GM18858 (cell line): ENCODE data around the gene MOB3B.
A peak's percentile ranks its signal among the peaks of the same experiment; 100 is the strongest.

Experiments
- ATAC-seq: cut with Tn5 transposase; IDR thresholded peaks from one replicate; pipeline ENCODE4 v1.9.1; 2021; ENCODE audit not compliant: unreplicated experiment

MOB3B gene

DNA sequence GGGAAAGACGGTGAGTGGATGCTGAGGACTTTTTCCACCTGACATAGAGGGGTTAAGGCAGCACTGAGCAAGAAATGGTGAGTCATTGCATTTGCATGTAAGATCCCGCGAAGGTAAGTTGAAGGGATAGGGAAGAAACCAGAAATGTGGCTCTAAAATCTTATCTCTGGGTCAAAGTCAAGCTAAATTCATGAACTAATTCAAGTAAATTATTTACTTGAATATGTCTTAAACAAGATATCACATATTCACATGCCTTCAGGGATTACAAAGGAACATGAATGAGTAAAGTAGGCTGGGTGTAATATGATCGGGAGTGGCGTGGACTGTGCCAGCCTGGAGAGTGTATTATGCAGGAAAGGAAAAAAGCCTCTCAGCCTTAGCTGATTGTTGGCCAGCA is 158.2 kb downstream of the MOB3B start:
- no peak for ATAC-seq

DNA sequence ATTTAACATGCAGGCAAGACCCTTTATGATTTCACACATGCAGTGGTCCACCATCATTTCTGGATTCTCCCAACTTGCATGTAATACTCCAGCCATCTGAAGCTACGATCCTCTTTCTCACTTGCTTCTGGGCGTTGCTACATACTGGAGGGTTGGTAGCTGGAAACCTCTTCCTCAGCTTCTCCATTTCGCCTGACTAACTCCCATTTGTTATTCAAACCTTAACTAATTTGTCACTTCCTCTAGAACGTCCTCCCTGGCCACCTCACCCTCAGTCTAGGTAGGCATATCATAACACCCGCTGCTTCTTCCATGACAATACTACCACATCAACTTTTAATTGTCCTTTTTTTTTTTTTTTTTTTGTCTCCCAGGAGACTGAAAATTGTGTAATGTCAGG is 160.0 kb downstream of the MOB3B start:
- ATAC-seq, result no peak

DNA sequence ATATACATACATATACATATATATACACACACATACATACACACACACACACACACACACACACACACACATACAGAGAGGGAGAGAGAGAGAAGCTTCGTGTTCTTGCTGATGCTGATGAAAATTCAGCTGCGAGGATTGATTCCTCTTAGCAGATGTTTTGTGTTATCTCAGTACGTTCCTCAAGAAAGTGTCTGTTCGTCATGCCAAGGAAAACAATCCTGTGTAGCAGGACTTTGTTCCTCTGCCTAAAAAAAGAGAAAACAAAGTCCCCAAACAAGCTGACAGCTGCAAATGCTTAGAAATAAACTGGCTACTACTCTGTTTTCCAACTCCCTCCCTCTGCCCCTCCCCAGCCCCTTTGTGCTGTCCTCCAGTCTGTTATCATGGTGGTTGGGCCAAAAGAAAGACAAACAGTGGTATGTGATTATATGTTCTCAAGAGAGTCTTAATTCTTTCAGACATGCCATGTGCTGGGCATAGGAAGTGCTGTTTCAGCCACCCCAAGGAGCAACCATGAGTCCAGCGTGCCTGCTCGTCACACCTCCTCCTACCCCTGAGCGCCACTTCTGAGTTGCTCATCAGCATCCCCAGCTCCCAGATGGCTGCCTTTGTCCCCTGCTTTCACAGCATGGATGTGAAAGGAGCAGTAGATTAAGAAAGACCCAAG is 161.2 kb downstream of the MOB3B start:
- ATAC-seq, result no peak

DNA sequence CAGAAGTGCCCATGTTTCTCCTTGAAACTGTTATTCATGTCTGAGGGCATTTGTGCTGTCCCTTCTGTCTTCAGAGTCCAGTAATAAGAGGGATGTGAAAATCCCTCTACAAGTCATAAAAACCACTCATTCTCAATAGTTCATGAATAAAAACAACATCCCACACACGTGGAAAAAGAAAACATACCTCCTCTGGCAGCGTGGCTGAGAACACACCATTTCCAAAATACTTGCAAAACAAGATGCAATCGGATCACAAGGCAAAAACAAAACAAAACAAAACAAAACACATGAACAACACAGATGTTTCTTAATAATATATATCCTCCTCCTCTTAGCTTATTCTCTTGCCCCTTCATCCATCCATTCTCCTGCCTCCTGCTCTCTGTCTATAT is 161.7 kb downstream of the MOB3B start:
- ATAC-seq, result no peak

DNA sequence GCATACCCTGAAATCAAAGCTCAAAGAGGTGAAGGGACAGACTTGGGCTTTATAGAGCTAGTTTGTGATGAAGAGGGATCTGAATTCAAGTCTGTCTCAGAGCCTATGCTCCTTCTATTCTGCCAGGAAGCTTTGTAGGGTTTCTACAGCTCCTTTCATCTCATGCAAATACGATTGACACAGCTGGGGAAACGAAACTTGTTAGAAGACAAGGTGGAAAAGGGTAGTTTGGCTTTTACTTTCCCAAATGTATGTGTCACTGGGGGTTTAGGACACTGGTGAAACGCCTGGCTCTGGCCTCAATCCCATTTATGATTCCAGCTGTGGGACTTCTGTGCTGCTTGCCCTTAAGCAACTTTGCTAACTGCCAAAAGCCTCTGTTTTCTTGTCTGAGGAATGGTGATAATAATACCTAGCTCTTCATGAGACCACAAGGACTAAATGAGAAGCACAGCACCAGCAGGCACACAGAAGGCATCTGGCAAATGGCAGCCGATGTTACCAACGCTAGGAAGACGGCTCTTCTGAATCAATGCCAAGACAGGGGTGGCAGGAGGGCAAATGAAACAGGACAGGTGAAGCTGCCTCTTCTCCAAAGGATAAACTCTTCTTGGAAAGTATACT is 162.3 kb downstream of the MOB3B start:
- peak; percentile 72 for ATAC-seq

DNA sequence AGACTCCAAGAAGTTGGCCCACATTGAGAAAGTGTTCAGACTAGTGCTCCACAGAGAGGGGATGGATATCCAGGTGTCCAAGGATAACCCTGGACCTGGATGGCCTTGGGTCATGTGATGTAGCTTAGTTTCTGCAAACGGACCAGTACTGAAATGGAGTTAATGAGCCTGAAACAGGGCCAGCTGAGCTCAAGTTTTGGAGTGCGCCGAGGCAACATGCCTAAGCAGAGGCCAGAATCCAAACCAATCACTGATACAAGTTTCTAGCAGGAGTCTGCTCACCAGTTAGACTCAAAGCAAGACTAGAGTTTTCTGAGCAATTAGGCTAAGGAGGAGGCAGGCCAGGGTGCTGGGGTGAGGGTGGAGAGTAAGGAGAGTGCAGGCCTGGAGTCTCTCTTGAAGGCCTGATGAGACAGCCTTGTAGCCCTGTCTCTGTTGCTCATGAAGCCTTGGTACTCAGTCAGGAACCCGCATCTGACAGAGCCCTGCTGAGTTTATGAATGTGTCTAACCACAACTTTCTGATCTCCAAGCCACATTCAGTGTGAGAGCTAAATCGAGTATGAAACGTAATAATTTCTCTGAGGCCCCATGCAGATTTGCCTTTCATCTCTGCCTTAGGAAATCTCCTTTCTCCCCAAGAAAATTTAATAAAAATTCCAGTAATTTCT is 163.8 kb downstream of the MOB3B start:
- ATAC-seq, result peak; percentile 85

DNA sequence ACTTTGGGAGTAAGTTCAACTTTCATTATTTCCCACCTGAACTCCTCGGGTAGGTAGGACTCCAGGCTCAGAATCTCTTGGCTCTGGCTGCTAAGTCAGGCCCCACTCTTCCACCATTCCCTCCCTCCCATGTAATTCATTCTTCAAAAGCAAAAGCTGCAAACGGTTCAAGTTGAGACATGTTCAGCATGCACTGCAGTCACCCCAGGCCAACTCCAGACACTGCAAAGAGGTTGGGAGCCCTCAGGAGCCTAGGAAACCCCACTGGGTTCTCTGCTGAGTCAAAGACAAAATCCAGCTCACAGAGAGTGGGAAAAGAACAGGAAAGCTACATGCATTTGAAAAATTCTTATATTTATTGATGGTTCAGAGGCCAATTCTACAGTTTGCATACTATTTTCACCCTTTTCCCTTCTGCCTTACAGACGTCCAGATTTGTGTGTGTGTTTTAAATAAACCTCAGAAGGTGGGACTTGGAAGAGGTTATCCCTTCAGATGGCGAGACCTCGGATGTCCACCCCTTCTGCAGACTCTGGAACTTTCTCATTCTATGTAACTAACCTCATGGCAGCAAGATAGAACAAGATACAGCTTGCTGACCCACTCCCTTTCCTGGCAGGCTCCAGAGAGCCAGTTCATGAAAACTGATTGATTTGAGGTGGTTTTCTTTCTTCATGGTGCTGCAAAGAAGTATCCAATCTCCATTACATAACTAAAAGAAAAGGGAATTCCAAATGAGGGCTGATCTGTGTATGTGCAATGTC is 167.0 kb downstream of the MOB3B start:
- ATAC-seq, result no peak

DNA sequence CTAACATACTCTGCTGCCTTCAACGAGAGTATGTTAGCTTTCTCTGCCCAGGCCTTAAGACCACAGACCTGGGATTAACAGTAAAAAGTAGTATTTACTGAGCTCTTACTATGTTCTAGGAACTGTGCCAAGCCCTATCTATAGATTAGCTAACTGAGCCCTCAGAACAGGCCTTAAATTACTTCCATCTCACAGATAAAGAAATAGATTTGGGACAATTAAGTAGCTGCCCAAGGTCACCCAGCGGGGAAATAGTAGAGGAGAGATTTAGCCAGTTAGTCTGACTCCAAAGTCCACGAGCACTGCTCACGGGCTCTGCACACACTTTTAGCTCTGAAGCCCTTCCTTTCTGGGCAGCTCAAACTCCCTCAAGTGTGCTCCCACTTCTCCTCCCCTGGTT is 168.1 kb downstream of the MOB3B start:
- no peak for ATAC-seq

DNA sequence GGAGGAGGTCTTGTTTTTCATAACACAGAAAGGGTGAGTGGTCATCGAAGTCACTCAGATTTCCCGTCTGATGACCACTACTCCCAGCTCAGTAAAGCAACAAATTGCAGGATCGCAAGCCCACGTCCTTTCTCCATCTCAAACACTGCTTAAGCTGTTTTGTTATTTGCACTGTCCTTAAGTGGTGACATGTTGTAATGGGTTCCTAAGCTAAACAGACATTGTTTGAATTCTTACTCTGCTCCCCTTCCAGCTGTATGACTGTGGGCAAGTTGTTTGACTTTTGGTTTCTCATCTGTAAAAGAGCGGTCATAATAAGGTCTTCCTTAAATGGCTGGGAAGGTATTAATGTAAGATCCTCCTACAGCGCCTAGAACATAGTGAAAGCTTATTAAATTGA is 169.9 kb downstream of the MOB3B start:
- ATAC-seq, result no peak

DNA sequence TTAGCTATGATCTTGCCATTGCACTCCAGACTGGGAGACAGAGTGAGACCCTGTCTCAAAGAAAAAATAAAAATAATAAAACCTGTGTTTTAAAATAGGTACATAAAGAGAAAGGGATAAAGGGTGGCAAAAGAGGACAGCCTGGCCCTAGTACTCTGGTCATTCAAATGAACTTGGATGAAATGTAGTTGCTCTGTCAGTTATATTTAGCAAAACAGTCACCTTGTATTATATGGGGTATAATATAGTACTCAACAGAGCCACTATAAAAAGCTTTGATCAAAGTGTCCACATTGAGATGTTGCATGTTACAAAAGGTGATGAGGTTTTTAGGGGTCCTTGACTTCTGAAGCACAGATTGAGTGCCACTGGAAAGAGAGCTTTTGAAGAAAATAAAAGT is 171.6 kb downstream of the MOB3B start:
- no peak for ATAC-seq

DNA sequence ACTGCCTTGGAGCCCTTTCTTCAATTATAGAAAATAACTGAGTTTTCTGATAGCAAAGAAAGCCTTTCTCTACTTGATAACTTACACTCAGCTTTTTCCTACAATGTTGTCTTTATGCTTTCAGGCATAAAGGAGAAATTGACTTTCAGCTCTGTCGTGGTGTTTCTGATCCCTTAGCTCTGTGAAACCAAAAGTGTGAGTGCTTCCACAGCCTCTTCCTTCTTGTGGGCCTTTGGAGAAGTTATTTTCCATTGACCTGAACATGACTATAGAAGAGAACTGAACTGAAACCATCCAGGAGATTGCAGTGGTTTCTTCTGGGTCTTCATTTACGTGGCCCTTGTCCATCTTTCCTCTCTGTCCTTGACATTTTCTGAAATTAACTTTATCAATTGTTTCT is 173.2 kb downstream of the MOB3B start:
- ATAC-seq, result no peak

DNA sequence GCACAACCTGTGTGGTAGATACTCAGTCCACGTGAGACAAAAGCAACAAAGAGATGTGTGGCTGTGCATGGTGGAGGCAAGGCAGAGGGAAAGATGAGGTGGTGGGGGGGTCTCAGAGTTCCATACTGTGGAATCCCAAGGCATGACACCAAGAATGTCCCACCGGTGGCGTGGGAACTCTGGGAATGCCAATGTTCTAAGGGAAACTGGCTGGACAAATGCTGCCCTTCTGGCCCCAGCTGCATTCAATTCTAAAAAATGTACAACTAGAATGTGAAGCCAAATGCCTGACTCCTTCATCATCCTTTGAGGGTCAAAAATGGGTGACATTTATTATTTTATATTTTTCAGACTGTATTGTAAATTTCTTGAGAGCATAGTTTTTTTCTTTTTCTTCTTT is 174.4 kb downstream of the MOB3B start:
- no peak for ATAC-seq

DNA sequence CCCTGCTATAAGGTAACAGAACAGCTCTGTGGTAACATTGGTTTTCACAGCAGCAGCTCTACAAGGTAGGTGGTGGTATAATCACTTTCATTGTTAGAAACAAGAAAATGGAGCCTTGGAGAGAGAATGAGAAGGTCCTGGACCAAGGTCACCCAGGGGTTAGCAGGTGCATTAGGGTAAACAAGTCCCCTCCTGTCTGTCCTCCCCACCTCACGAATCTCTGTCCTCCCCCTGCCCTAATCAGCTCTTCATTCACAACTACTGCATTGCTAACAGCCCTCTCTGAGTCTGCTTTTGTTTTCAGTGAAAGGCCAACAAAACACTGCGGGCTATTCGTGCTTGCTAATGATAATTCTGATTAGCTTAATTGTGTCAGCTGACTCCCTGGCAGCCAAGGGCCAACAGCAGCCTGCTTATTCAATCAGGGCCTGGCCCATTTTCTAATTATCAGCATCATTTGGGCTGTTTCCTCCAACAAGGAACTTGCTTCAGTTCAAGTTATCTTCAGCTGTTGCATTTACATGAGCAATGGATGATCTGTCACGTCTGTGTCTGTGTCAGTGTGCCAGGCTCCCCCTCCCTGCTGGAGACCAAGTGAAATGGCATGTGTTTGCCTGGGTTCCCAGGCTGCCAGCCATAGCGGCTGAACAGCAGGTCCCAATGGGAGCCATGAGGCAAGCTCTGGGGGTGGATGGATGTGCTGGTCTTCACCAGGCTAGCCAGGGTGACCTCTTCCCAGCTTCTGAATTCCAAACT is 176.0 kb downstream of the MOB3B start:
- ATAC-seq, result peak; percentile 88

DNA sequence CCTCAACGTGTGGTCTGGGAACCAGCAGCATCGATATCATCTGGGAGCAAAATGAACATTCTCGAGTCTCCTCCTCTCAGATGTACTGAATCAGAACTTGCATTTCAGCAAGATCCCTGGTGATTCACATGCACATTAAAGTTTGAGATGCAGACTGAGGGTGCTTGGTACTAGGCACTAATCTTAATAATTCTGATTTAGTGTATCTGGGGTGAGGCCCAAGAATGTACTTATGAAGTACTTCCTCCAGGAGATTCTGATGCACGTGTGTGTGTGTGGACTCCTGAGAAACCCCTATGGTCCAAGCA is 176.5 kb downstream of the MOB3B start:
- no peak for ATAC-seq

DNA sequence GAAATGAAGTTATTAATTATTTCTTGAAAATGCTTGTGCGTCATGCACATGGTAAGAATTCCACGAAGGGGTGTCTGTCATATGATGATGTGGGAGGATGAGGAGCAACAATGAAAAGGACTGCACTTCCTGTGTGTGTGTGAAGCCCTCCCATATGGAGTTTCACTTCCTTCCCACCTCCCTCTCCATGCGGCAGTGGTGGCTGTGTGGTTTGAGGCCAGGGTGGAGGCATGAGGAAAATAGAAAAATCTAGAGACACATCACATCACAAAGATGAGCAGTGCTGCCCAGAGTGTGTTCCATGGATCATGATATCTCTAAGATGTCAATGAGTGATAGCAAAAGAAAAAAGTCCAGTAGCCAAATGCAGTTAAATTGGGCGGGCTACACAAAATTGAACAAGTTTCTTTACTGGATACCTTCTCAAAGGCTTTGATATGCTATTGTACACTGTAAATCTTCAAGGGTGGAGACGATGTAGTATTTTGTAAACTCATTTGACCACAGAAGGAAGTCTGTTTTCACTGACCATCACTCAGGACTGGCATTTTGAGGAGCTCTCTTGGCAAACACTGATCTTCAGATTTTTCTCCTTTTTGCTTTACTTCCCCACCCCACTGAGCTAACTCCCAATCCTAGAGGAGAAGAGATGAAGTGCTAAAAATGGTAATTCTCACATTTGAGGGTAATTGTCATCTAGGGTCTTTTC is 177.0 kb downstream of the MOB3B start:
- no peak for ATAC-seq

DNA sequence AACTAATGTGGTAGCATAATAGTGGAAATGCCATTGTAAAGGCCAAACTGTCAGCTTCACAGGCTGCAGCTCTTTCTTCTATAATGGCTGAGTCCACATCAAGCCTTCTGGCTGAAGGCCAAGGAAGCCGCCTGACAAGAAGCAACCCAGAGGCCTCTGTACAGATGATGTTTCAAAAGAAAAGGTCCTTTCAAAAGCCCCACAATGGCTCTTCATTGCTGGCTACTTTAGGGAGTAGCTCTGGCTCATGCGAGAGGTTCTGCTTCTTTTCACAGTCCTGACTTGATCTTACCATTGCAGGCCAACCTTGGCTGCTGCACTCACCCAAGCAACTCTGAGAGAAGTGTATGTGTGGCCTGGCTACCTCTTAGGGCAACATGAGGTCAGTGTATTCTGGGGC is 178.2 kb downstream of the MOB3B start:
- no peak for ATAC-seq

DNA sequence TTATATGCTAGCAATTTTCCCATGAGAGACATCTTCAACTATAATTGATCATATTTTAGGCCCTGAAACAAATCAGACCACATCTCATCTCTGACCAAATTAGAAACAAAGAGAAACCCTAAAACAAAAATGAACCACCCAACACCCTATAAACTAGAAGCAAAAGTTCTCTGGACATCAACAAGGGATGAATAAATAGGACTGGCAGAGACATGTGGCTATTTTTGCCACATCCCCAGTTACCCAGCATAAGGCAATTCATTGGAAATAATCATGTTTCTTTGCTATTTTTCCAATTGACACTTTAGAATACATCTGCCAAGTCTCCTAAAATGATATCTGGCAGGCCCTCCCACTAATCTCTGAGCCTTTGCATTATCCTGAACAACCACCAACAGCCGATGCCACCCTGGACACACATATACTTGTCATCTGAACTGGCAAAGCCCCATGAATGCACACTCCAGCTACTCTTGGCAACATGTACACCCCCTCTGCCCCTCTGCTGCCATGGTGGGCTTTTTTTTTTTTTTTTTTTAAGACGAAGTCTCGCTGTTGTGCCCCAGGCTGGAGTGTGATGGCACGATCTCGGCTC is 179.1 kb downstream of the MOB3B start:
- ATAC-seq, result no peak

DNA sequence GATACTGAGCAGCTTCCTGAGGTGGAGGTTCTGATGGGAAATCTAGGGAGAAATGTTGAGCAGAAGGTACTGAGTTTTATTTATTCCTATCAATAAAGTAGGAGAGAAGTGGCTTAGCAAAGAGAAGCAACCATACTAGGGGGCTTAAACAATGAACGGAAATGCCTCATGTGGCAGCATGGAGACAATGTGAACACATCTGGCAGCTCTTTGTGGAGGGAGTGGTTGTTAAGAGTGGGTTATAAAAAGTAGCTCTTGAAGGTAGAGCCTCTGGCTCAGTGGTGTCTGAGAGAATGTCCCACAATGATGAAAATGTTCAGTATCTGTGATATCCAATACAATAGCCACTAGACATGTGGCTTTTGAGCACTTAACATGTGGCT is 179.9 kb downstream of the MOB3B start:
- ATAC-seq, result no peak

DNA sequence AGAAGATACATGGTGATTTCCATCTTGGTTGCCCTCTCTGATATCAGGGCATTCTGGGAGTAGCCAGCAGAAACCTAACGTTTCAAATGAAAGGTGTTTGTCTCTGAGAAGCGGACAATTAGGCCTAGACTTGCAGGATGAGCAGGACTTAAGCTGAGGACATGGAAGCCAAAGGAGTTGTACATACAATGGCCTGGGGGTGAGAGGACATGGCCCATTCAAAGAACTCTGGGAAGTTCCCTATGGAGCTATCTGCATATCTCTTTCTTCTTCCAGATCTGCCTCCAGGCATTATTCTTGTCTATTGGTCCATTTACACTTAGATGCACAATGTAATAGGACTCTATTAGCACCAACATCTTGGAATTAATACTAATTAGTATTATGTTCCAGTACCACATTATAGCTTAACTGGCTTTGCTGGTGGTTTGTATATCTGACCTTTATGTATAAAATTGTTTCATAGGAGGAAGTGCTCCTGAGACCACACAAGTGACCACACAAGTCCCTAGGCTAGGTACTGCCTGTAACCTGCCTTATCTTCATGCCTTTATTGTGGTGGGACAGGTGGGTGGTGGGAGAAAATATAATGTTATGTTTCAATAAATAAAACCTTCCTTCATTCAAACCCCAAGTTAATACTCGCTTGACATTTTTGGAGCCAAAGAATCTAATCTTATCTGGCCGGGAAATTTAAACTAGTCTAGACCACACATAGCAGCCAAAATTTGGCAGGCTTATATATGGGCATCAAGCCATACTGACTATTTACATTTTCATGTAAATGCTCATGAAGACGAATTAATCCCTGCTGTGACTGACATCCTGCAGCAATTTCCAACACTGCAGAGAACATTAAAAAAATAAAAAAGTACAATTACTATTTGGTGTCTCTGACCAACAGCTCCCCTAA is 180.6 kb downstream of the MOB3B start:
- ATAC-seq, result no peak
